GM19025 (cell line): Measurements from ENCODE around the gene POU2F3.

Source experiments
- ATAC-seq: cut with Tn5 transposase; IDR thresholded peaks from one replicate; pipeline ENCODE4 v1.9.1; 2021; ENCODE audit warnings: mild to moderate bottlenecking, low read depth, moderate library complexity; ENCODE audit not compliant: unreplicated experiment

Gene POU2F3

GRCh38 chr11:120365512-120365911, 125.6 kb downstream of the POU2F3 start:
- ATAC-seq = no peak
